NOMO-1 (cell line): ENCODE data around the gene HSD11B1L.

Experiments used
- DNase-seq, 2 experiments: peaks; one replicate each; lab custom pipeline; 2025; ENCODE audit not compliant: unreplicated experiment in 2 of 2; lab: John Stamatoyannopoulos, UW

The HSD11B1L gene

DNA sequence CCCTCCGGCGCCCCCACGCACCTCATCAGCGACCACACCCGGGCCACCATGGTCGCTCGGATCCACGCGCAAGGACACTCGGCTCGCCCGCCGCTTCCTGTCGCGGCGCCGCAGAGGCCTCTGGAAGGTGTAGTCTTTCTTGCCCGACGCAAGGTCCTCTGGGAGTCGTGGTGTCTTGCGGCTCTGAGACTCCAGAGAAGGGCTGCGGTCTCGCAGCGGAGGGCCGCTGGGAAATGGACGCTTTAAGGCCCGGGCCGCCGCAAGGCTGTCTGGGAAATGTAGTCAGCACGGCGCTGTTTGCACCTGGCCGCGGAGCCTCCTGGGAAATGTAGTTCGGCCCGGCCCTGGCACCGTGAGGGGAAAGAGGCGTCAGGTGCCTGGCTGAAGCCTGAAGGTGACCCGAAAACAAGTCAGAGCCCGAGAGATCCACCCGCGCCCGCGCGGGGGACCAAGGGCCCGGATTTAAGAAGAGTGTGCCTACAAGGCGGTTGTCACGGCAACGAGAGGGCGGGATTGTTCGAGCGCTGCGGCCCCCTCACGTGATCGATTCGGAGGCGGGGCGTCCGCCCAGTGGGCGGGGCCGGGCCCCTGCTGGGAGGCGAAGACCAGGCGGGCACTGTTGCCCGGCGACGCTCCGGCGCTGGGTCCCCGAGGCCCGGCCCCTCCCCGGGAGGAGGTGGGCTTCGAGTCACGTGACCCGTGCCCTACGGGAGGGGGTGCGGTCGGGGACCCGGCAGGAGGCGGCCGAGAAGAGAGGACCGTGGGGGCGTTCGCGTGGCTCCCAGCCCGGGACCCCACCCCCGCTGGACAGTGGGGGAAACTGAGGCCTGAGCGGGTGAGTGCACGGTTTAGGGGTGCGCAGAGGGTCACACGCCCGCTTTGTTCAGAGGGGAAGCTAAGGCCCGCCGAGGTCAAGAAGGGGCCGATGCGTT lies at the start of gene HSD11B1L, which contains the start of gene MICOS13:
Gene HSD11B1L, plus strand, starts transcription at position 591 of the 932 bp plus-strand sequence. CDS start 3,806 bp downstream, outside the sequence.
Gene MICOS13, minus strand, starts transcription at position 80 of the 932 bp plus-strand sequence. Its CDS starts 30 bp downstream, at position 50.
- peak; percentile 98 to 99 for DNase-seq

GRCh38 chr19:5631567-5632240 lies 49.1 kb upstream of the HSD11B1L start:
- no peak for DNase-seq

- DNase-seq: no peak
Observed at GRCh38 chr19:5632241-5632612, 48.6 kb upstream of the HSD11B1L start.

- DNase-seq: no peak
Observed at GRCh38 chr19:5632657-5633056, 48.2 kb upstream of the HSD11B1L start.

DNA sequence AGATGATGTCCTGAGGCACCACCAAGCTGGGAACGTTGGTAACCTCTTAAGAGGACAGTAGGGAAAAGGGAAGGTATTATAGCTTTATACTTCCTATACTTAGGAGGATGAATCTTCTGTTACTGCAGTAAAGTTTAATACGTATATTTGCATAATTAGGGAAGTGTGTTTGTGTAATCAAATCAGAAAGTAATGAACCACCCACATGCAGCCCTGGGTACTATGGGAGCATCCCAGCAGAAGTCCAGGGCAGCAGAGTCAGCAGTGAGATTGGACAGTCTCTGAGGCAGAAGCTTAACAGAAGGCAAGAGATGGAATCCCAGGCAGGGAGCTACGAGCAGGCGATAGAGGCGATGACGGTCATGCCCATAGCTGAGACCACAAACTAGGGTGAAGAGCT lies 45.4 kb upstream of the HSD11B1L start:
- DNase-seq: no peak

DNA sequence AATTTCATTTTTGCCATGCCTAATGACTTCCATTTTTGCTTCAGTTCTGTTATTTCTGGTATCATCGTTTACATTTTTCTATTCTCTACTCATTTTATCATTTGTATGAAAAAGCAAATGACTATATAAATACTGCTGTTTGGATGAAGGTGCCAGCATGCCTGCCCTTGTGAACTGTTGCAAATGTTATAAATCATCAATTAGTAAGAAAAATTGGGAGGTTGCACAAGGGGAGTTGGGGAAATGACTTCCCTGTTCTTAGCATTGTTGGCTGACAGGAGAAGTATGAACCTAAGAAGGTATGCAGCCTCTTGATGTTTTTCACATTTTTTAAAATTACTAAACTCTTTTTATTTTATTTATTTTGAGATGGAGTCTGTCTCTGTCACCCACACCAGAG lies 42.9 kb upstream of the HSD11B1L start:
- DNase-seq: peak; percentile 41 to 53

DNA sequence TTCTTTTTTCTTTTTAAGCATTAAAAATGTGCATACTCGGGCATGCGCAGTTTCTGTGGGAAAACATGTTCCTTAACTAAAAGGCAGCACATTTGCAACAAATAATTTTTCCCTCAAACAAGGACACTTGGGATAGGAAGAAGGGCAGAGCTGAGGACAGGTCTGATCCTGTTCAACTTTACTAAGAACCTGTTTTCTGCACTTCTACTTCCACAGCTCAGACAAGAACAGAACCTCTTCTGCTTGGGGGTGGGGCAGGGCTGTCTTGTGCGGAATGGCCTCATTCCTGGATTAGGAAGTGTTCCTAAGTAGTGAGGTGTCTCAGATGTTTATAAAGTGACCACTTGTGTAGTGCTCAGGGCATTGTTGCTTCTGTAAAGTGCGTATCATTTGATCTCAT lies 39.7 kb upstream of the HSD11B1L start:
- no peak for DNase-seq

DNA sequence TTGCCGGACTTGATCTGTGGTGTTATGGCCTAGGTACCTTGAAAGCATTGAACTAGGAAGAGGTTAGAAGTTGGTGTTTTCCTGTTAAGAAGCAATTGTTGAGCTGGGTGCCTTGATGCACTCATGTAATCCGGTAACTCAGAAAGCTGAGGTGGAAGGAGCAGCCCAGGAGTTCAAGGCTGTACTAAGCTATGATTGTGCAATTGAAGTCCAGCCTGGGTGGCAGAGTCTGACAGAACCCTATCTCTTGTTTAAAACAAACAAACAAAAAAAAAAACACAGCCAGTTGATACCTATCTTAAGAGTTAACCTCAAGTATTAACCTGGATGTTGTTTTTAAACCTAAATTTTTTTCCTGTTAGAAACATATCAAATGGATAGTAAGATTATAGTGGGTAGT lies 38.6 kb upstream of the HSD11B1L start:
- DNase-seq: no peak

- no peak for DNase-seq
Observed at GRCh38 chr19:5643060-5643459, 37.8 kb upstream of the HSD11B1L start.

- no peak for DNase-seq
Observed at GRCh38 chr19:5644037-5644436, 36.8 kb upstream of the HSD11B1L start.

GRCh38 chr19:5645409-5645808 lies 35.4 kb upstream of the HSD11B1L start:
- no peak for DNase-seq

DNA sequence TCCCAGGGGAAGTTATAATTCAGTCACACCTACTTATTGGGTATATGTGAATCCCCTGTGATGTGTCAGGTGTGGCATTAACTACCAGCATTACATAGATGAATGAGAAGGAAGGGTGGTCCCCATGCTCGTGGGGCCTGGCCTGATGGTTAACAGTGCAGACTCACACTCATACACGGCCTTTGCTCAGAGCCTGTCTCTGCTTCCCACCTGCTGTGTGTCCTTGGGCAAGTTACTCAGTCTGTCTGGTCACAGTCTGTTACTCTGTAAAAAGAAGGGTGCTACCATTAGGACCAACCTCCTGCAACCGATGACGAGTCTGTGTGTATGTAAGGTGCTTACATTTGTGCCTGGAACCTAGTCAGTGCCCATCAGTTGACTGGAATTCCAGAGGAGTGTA lies 34.1 kb upstream of the HSD11B1L start:
- DNase-seq: no peak

GRCh38 chr19:5648464-5648863 lies 32.4 kb upstream of the HSD11B1L start:
- no peak for DNase-seq

DNA sequence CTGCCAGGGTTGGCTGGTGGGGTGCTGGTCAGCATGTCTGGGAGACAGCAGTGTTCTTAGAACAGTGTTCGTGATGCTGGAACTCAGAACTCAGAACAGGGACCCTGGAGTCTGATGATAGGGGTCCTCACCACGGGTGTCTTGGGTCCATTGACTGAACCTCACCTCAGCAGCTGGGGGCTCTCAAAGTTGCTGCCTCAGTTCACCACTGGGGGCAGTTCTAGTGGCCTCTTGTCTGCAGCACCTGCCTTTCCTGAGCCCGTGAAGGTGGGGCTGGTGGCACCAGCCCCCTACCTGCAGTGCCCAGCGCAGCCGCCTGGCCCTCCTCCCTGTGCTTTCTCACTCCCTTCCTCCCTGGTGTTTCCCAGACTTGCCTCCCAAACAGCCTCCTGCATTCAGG lies 29.5 kb upstream of the HSD11B1L start:
- DNase-seq: no peak

- DNase-seq: no peak
Observed at GRCh38 chr19:5652261-5652660, 28.6 kb upstream of the HSD11B1L start.

GRCh38 chr19:5654931-5655330 lies 25.9 kb upstream of the HSD11B1L start:
- DNase-seq: no peak

- no peak for DNase-seq
Observed at GRCh38 chr19:5655412-5655811, 25.4 kb upstream of the HSD11B1L start.

DNA sequence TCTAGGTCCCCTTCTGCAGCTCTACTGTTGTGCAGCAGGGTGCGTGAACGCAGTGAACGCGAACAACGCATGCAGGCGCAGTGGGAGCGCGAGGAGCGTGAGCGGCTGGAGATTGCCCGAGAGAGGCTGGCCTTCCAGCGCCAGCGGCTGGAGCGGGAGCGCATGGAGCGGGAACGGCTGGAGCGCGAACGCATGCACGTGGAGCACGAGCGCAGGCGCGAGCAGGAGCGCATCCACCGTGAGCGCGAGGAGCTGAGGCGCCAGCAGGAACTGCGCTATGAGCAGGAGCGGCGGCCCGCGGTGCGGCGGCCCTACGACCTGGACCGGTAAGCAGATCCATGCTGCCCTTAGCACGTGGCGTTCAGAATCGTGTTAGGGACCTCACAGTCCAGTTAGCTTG lies 19.3 kb upstream of the HSD11B1L start:
- no peak for DNase-seq

DNA sequence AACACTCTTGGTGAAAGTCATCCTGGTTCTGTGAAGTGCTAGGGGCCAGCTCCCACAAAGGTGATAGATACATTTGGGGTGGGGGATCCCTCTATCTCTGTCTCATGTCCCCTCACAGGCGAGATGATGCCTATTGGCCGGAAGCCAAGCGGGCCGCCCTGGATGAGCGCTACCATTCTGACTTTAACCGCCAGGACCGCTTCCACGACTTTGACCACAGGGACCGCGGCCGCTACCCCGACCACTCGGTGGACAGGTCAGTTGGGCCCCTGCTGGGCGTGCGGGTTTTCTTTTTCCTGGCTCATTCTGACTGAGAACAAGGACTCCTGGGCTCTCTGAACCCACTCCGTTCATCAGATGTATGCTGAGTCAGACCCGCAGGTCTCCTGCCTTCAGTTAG lies 16.9 kb upstream of the HSD11B1L start:
- no peak for DNase-seq

- no peak for DNase-seq
Observed at GRCh38 chr19:5664515-5664914, 16.3 kb upstream of the HSD11B1L start.

DNA sequence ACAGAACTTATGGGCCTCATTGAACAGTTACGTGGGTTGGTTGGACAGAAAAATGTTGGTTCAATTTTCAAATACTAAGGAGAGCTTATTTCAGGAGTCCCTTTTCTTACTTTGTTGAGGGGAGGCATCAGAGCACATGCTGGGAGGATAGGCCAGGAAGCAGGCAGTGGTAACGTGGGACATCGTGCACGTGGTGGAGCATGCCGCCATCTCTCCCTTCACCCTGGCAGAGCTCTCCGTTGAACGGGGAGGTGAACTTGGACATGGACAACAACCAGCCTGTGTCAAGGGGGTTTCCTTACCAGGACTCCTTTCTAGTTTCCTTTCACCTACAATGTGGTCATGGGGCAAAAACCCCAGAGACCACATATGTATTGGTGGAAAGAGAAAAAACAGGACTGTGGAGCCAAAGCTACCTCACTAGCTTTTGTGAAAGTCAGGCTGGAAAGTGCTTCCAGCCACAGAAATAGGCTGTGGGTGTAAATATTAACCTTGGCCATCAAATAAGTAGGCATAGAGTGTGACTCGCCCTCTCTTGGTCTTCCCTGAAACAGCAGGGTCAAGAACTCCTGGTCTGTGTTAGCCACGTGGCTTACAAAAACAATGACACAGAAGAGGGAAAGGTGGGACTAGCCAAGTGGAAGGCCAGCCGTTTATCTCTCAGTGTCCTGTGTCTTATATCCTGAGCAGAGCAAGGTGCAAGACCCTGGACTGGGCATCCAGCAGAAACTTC lies 14.9 kb upstream of the HSD11B1L start:
- no peak for DNase-seq
